OCI-LY3 (cell line): ENCODE data around the gene GAS5.

Source experiments
- EZH2phosphoT487 ChIP-seq: fragments of 200-600 bp; shearing (Covaris generic); IDR thresholded peaks from 2 replicates; pipeline ENCODE4 v1.6.1; 2018; ENCODE audit warnings: antibody characterized with exemption, mixed run types, low read depth
- TF ChIP-seq, protein P1 (sequence below): fragments of 200-600, 300-600 bp; sonication (generic); IDR thresholded peaks from 2 replicates; pipeline ENCODE4 v1.5.1; 2014; ENCODE audit warnings: antibody characterized with exemption, low read length, low read depth

DNA sequence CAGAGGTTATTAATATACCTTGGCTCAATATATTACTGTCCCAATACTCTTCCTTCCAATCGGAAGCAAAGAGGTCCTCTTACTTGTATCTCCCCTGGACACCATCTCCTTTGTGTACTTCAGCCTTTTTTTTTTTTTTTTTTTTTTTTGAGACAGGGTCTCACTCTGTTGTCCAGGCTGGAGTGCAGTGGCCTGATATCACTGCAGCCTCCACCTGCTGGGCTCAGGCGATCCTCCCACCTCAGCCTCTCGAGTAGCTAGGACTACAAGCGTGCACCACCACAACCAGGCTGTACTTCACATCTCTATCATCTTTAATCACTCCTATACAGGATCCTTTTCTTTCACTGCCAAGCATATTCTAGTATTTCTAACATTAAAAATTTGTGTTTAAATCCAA is 46.1 kb downstream of the GAS5 start:
- TF ChIP-seq, protein P1, sequence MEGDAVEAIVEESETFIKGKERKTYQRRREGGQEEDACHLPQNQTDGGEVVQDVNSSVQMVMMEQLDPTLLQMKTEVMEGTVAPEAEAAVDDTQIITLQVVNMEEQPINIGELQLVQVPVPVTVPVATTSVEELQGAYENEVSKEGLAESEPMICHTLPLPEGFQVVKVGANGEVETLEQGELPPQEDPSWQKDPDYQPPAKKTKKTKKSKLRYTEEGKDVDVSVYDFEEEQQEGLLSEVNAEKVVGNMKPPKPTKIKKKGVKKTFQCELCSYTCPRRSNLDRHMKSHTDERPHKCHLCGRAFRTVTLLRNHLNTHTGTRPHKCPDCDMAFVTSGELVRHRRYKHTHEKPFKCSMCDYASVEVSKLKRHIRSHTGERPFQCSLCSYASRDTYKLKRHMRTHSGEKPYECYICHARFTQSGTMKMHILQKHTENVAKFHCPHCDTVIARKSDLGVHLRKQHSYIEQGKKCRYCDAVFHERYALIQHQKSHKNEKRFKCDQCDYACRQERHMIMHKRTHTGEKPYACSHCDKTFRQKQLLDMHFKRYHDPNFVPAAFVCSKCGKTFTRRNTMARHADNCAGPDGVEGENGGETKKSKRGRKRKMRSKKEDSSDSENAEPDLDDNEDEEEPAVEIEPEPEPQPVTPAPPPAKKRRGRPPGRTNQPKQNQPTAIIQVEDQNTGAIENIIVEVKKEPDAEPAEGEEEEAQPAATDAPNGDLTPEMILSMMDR, result no peak
- TF ChIP-seq EZH2phosphoT487, result no peak
